ENCODE measurements around the gene ENTPD7.
"Not testable (repeated sequence)": the region's sequence is repeated elsewhere in the genome, so short reads cannot be mapped to it uniquely, and the experiment has no call there.

Gene ENTPD7

DNA sequence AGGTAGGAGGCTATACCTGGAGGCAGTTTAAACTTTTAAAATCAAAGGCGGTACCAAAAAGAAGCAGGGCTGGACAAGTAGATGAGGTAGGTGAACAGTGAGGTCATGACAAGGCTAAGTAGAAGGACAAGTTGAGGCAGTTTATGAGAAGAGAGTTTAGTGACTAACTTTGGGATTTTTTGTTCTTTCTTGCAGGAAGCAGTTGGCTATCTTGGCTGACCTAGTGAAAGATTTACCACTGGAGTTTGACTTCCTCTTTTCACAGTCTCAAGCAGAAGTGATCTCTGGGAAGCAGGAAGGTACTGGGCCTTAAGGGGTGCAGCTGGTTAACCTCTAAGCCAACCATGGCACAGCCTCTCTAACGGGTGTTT, 26.3 kb downstream of the ENTPD7 start:
- no peak for DNase-seq (ENCODE audit: low read depth in 2 of 2)

DNA sequence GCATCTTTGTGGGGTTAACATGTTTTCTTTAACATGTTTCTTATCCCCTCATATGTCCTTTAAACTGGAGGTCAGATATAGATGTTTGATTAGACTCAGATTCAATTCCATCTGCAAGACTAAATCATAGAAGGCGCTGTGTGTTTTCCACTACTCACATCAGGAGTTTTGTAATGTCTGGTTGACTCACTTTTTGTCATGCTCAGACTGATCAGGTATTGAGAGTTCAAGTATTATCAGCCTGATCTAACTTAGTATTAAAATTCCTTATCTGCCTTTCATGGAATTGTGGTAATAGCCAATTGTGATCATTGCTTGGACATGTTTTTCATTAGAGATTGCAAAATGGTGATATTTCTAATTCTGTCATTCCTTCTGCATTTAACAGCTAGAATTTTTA, 30.2 kb downstream of the ENTPD7 start:
- DNase-seq (ENCODE audit: low read depth in 2 of 2): no peak

DNA sequence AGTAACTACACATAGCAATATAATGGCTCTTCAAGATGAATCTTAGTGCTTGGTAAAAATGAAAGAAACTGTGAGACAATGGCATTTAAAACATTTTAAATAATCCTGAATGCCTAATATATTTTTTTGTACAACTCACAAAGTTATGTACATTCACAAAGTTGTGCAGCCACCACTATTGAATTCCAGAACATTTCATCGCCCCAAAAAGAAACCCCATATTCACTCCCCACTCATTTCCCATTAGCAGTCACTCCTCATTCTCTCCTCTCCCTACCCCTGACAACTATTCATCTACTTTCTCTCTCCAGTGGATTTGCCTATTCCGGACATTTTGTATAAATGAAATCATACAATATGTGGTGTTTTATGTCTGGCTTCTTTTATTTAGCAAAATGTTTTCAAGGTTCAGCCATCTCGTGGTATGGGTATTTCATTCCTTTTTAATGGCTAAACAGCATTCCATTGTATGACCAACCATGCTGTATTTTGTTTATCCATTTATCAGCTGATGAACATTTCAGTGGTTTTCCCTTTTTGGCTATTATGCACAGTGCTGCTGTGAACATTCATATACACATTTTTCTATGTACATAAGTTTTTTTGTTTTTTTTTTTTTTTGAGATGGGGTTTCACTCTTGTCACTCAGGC, 34.7 kb downstream of the ENTPD7 start:
- peak; percentile 66 to 70 for DNase-seq (ENCODE audit: low read depth in 2 of 2)

DNA sequence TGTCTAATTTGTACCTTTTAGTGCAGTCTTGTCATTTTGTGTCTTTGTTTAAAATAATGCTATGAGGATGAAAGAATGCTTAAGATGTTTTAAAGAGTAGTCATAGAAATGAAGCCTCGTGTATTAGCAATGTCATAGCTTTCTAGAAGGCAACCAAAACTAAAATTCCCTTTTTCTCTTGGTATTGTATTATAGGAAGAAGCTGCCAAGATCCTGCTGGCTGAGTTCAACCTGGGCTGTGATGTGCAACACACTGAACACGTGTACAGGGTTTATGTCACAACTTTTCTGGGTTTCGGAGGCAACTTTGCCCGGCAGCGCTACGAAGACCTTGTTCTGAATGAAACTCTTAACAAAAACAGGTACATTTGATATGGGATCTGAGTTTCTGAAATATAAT, 36.5 kb downstream of the ENTPD7 start:
- DNase-seq (ENCODE audit: low read depth in 2 of 2): no peak

DNA sequence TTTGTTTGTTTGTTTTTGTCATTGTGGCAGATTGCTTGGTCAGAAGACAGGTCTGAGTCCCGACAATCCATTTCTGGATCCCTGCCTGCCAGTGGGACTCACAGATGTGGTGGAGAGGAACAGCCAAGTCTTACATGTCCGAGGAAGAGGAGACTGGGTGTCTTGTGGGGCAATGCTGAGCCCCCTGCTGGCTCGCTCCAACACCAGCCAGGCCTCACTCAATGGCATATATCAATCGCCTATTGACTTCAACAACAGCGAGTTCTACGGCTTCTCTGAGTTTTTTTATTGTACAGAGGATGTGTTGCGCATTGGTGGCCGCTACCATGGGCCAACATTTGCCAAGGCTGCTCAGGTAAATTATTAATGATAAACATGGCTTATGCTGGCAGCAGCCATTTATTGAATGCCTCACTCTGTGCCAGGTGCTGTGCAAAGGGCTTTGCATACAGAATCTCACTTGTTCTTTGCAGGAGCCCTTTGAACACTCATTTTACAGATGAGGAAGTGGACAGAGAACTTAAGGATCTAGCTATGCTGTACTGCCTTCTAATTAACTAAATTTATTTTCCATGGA, 39.3 kb downstream of the ENTPD7 start:
- DNase-seq (ENCODE audit: low read depth in 2 of 2): no peak

DNA sequence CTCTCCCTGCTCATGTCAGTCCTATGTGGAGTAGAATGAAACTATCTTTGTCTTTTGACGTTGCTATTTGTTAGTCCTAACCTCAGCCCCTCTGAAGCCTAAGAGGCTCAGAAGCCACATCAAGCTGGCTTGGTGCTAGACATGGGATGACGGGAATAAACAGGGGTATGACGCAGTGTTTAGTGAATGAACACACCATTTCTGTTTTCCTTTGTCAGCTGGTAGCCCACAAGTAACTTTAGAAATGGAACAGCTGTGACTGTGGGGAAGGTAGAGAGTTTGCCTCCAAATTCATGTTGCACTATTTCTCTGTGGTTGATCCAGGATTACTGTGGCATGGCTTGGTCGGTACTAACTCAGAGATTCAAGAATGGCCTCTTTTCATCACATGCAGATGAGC, 41.3 kb downstream of the ENTPD7 start:
- no peak for DNase-seq (ENCODE audit: low read depth in 2 of 2)

DNA sequence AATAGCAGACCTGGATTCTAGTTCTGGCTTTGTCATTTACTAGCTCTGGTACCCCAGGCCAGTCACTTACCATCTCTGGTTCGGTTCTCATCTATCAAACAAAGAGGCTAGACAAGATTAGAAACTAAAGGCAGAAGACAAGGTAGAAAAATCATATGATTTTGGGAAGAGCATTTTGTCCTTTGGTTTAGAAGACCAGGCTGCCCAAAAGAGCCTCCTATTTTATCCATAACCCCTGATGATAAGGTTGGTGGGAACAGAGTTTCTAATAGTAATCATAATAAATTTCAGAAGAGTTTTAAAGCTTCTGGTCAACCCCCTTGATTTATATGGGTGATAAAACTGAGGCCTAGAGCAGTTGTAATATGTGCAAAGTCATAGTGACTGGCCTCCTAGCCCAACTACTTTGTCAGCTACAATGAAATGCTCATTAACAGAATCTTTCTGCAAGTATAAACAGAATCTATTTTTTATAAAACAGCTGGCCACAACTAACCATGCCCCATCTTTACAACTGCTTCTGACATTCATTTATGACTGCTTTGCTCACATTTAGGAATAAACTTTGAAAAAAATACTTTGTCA, 49.2 kb downstream of the ENTPD7 start:
- DNase-seq (ENCODE audit: low read depth in 2 of 2): no peak

DNA sequence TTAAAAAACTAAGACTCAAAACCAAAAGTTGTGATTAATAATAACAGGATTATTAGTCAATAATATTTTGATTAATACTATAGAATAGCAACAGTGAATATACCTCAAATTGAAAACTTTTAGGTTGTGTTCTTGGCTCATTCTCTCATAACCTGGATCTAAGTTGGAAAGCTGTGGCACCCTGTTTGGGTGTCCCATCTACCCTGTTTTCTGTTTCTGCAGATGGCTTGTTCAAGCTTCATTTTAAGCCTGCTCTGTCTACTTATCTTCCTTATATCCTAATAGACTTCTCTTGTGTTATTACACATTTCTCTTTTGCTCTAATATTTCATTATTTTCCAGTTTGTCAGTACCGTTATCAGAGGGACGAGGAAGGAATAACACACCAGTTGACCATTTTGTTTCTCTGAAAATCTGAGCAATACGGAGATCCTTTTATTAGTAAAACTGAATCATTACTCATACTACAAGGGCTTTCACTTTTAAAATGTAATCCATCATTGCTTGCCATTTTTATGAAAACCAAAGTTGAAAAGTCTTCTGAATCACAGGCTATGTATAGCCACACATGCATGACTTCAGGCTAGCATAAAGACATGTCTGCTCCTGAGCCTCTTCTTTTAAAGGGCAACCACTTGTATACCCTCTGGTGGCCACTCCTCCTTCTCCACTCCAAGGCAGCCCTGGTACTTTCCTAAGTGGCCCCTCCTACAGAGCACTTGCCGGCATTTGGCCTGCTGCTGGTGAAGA, 50.3 kb downstream of the ENTPD7 start:
- no peak for DNase-seq (ENCODE audit: low read depth in 2 of 2)

DNA sequence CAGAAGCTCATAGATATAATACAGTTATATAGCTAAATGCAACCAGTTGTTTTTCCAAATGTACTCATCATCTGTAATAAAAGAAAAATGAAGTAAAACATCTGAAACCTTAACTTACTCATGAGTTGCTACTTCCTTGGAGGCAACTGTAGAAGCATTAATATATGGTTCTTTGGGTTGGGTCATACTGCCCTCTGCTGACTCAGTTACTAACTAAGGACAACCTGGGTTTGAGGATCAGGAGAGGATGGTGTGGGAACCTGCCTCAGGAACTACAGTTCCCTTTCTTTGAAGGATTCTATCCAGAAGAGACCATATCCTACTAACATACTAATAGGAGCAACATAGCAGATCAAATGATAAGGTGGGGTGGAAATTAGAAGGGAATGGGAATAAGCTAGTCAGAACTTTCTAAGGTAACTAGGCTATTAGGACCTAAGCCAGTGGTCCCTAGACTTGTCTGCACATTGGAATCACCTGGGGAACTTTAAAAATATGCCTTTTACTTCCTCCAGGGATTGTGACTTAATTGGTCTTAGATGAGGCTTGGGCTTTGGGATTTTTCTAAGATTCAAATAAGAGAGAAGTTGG, 51.9 kb downstream of the ENTPD7 start:
- DNase-seq (ENCODE audit: low read depth in 2 of 2): peak; percentile 38 to 39

DNA sequence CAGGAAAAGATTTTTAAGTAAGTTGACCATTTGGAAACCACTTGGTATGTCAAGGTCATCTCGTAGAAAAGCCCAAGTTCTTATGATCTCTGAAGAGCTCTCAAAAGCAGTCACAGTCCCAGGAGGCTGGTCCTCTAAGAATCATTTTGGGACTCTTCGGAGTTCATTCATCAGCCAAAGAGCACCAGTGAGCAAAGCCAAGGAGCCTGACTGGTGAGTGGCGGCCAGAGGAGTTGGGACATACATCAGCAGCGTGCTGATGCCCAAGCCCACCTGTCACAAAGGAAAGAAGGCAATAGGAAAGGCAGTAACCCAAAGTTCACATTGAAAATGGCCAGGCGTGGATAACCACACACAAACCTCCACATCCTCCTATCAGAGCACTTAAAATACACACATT, 55.1 kb downstream of the ENTPD7 start:
- DNase-seq (ENCODE audit: low read depth in 2 of 2): no peak

DNA sequence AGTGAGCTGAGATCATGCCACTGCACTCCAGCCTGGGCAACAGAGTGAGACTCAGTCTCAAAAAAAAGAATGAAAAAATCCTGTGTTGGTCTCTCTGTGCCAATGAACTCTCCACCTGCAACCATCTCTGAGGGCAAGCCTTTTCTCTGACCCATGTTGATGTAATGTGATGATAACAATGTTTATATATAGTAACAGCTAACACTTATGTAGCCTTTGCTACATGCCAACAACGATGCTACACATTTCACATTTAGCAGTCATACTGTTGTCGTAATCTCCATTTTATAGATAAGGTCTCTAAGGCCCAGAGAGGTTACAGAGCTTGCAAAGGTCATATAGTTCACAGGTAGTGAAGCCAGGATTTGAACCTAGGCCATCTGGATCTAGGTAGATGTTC, 61.1 kb downstream of the ENTPD7 start:
- no peak for DNase-seq (ENCODE audit: low read depth in 2 of 2)

DNA sequence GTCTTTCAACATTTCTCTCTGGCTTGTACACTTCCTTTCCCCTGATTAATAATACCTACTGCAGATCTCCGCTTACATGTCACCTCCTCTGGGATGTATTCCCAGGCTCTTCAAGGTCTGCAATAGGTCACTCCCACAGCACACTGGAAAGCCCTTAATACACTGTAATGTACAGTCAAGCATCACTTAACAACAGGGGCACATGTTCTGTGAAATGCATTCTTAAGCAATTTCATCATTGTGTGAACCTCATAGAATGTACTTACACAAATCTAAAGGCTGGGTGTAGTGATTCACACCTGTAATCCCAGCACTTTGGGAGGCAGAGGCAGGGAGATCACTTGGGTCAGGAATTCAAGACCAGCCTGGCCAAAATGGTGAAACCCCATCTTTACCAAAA, 70.7 kb downstream of the ENTPD7 start:
- no peak for DNase-seq (ENCODE audit: low read depth in 2 of 2)

DNA sequence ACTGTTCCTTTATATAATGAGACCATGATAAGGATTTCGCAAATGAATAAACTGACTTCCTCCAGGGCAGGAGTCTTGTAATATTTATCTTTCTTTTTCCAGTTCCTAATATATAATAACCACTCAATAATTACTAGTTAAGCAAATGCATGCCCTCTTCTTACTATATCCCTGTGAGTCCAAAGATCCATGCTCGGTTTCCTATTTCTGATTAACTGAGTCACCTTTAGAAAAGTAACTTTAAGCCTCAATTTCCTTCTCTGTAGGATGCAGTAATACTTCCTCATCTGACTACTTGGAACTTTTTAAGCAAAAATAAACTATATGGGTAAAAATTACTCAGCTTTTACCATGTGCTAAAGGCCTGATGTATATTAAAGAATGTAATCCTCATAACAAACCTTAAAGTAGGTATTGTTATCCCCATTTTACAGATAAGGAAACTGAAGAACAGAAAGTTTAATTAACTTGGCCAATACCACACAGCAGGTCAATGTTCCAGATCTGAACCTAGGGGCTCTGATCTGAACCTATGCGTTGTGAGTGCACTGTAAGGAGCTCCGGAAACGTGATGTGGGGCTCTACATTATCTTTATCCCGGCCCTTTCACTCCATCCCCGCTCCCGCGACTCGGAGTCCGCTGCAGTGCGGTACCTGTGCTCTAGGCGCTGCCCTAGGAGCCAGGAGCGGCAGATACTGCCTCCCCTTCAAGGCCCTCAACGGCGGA, 72.2 kb downstream of the ENTPD7 start:
- no peak for DNase-seq (ENCODE audit: low read depth in 2 of 2)

DNA sequence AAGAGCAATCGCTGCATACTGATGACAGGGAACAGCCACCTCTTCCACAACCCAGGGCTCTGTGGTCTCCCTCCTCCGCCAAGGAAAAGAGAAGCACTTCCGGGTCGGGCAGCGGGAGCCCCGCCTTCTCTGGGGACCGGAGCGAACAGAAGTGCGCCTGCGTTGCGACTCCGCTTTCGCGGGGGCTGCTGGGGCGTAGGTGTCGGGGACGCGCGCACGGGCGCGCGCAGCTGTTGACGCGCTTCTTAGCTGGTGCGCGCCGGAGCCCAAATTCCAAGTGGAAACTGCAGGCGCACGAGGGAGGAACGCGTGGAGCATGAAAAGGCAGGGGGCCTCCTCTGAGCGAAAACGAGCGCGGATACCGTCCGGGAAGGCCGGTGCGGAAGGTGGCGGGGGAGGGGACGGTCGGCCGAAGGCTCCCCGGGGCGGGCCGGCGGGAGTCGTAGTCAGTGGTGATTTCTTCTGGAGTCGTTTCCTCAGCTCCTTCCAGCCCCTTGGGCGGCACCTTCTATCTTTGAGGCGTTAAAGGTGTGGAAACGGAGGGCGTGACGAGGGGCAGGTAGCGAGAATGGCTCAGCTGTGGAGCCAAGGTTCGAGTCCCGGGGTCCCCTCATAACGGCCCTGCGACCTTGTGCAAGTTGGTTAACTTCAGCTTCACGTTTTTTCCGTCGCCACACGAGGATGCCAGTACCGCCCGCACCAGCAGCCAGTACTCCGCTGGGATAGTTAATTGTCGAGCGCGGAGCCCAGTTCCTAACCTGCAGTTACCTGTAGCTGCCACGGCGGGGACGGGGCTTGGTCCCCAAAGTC, 72.9 kb downstream of the ENTPD7 start, which contains the start of the genes COX15 and CUTC:
Gene COX15, minus strand, starts transcription at position 95 of the 810 bp plus-strand sequence. Its CDS starts 78 bp downstream, at position 17.
Gene CUTC, plus strand, starts transcription at position 202 of the 810 bp plus-strand sequence. Its CDS starts 115 bp downstream, at position 317.
- DNase-seq (ENCODE audit: low read depth in 2 of 2): peak; percentile 90 to 91

DNA sequence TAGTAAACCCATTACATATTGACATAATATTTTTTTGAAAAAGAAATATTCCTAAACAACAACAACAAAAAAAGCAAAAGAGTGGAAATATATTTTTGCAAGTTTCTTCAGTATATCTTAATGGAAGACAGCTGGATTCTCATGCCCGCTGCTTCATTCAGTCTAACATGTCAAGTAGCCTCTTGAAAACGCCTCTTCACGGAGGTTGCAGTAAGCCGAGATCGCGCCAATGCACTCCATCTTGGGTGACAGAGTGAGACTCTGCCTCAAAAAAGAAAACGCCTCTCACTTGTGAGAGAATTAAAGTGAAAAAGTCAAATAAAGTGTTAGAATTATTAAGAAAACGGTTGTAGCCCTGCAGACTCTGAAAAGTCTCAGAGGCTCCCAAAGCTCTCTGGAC, 74.1 kb downstream of the ENTPD7 start:
- no peak for DNase-seq (ENCODE audit: low read depth in 2 of 2)

DNA sequence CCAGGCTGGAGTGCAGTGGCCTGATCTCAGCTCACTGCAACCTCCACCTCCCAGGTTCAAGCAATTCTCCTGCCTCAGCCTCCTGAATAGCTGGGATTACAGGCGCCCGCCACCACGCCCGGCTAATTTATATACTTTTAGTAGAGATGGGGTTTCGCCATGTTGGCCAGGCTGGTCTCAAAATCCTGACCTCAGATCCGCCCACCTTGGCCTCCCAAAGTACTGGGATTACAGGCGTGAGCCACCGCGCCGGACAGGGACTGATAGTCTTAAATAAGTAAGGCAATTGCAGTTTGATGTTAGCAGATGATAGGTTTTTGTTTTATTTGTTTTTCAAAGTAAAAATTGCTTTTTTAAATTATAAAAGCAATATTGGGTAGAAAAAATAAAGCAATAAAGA, 74.8 kb downstream of the ENTPD7 start:
- DNase-seq (ENCODE audit: low read depth in 2 of 2): not testable (repeated sequence)

DNA sequence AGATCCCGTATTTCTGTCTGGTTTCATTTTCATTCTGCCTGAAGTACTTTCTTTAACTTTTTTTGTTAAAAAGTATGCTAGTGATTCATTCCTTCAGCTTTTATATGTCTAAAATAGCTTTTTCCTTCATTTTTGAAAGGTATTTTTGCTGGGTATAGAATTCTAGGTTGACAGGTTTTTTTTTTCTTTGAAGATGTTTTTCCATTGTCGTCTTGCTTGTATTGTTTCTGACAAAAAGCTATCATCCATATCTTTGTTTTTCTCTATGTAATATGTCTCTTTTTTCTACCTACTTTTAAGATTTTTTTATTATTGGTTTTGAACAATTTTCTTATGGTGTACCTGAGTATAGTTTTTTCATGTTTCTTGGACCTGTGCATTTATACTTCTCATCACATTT, 81.0 kb downstream of the ENTPD7 start:
- no peak for DNase-seq (ENCODE audit: low read depth in 2 of 2)

DNA sequence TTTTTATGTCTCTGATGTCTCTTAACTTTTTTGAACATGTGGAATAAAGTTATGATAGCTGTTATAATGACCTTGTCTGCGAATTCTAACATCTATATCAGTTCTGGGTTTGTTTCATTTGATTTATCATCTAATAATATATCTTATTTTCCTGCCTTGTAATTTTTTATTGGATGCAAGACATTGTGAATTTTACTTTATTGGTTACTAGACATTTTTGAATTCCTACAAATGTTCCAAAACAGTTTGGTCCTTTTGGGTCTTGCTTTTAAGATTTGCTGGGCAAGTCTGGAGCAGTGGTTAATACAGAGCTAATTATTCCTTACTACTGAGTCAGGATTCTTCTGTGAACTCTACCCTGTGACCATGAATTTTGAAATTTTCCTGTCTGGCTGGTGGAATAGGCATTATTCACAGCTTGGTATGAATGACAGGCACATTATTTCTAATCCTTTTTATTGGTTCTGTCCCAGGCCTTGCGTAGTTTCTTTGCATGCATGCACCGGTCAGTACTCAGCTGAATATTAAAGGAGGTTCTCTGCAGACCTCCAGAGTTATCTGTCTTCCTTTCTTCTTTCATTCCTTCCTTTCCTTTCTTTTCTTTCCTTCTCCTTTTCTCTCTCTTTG, 81.7 kb downstream of the ENTPD7 start:
- DNase-seq (ENCODE audit: low read depth in 2 of 2): no peak

DNA sequence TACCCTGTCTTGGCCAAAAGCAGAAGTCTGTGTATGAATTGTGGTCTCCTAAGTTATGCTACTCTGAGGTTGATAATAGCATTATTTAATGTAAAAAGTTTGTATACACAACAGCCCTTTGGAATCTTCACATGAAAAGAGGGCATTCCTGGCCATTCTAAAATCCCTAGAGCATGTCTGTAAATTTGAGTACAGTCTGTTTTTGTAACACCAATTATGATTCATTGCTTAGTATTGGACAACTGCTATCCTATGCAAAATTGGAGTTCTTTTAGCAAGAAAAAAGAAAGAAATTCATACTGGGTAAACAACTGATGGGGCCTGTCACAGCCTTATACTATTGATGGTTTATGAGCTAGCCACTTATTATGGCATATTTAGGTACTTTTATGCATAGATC, 82.9 kb downstream of the ENTPD7 start:
- DNase-seq (ENCODE audit: low read depth in 2 of 2): peak in 1 of 2 experiments; percentile 10

DNA sequence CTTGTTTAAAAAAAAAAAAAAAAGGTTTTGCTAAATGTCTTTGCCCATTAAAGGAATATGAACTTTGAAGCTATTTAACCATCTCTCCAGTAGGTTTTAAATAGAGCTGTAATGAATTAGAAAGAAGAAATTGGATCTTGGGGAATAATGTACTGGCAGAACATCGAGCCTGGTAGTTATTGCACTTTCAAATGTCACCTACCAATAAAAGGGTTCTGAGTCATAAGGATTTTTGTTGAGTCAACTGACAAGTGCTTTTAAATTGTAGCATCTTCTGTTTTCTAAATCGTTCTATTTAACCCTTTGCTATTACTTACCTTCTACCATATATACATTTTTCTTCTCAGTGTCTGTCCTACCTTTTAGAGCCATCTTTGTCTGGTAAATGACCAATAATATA, 83.4 kb downstream of the ENTPD7 start:
- DNase-seq (ENCODE audit: low read depth in 2 of 2): no peak

Data from fibroblast of skin of left quadriceps (primary cell).